Panc1 (cell line): ENCODE data around the gene ANXA6.

Experiments used
- POLR2AphosphoS5 ChIP-seq: IDR thresholded peaks from 2 replicates; pipeline ENCODE4 v1.6.1; 2012; ENCODE audit warnings: mild to moderate bottlenecking, low read depth, low read length, moderate library complexity
- TF ChIP-seq, protein P1 (sequence below): fragments of 450-650 bp; IDR thresholded peaks from 2 replicates; pipeline ENCODE4 v1.5.1; 2017; ENCODE audit warnings: mild to moderate bottlenecking

GRCh38 chr5:151086192-151086869 is 71.2 kb downstream of the ANXA6 start:
- no peak for TF ChIP-seq POLR2AphosphoS5
- TF ChIP-seq, protein P1, sequence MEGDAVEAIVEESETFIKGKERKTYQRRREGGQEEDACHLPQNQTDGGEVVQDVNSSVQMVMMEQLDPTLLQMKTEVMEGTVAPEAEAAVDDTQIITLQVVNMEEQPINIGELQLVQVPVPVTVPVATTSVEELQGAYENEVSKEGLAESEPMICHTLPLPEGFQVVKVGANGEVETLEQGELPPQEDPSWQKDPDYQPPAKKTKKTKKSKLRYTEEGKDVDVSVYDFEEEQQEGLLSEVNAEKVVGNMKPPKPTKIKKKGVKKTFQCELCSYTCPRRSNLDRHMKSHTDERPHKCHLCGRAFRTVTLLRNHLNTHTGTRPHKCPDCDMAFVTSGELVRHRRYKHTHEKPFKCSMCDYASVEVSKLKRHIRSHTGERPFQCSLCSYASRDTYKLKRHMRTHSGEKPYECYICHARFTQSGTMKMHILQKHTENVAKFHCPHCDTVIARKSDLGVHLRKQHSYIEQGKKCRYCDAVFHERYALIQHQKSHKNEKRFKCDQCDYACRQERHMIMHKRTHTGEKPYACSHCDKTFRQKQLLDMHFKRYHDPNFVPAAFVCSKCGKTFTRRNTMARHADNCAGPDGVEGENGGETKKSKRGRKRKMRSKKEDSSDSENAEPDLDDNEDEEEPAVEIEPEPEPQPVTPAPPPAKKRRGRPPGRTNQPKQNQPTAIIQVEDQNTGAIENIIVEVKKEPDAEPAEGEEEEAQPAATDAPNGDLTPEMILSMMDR: no peak
